Erythroblast (primary cell): ENCODE measurements around the gene SUMF1.

Experiments used
- GATA1 ChIP-seq: IDR thresholded peaks from 2 replicates; pipeline ENCODE4 v1.6.1; 2011; ENCODE audit warnings: low read depth, mild to moderate bottlenecking, control low read depth, low read length, moderate library complexity
- POLR2A ChIP-seq: IDR thresholded peaks from 2 replicates; pipeline ENCODE4 v1.6.1; 2011; ENCODE audit warnings: mild to moderate bottlenecking, low read length

- TF ChIP-seq POLR2A: no peak
- TF ChIP-seq GATA1: no peak
These were observed 57.7 kb downstream of the SUMF1 start for GRCh38 chr3:4409415-4409814.
